Pericardium fibroblast (primary cell): ENCODE results near the gene SLC25A11. TPM values are rescaled to one million over a fixed set of nuclear protein-coding genes. Genes with fewer than 3 reads are reported as not detected.

ENCODE experiments used
- total RNA-seq: library from RNA; depleted of rRNA; stranded (reverse); fragments of >200 nt; gene quantifications from 2 replicates; pipeline ENCODE4 v1.2.3, GENCODE V29; 2015

Gene SLC25A11, protein sequence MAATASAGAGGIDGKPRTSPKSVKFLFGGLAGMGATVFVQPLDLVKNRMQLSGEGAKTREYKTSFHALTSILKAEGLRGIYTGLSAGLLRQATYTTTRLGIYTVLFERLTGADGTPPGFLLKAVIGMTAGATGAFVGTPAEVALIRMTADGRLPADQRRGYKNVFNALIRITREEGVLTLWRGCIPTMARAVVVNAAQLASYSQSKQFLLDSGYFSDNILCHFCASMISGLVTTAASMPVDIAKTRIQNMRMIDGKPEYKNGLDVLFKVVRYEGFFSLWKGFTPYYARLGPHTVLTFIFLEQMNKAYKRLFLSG
- total RNA-seq: 31.3 and 50.4 TPM in 2 replicates

DNA sequence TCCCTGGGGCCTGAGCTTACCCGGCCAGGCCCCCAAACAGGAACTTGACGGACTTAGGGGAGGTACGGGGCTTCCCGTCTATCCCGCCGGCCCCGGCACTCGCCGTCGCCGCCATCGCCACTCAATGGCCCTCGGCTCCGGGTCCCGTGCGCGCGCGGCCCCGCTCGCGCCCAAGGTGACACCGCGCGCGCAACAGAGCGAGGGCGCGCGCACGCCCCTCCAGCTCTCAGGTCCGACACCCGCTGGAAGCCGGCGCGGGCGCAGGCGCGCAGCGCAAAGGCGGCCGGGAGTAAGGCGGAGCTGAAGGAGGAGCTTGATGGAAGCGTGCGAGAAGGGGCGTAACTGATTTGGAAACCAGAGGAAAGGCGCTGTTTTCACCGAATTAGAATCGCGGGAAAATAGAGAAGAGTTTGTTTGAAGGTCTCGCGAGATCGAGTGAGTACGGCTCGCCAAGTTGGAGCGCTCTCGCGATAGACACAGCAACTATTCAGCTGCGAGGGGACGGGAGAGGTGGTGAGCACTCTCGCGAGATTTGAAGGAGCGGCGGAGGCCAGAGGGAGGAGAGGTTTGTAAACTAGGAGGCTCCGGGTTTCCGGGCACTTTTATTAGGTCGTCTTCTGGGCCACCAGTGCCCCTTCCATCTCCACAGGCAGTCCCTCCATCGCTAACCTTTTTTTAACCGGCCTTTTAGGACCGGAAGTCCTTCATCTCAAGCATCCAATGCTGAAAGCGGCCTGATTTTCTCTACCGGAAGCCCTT lies at the start of gene SLC25A11, which contains the start of gene RNF167:
Gene SLC25A11 (minus strand): TSS at position 251 of the 759 bp plus-strand sequence. CDS start 136 bp downstream, at position 115.
Gene RNF167 (plus strand): TSS at position 473 of the 759 bp plus-strand sequence. CDS start 642 bp downstream, outside the sequence.

GRCh38 chr17:4986951-4987766 lies 47.3 kb upstream of the SLC25A11 start, which contains the start of gene CAMTA2:
Gene CAMTA2 (minus strand): TSS chr17:4987675. CDS start chr17:4986222, 1,453 bp downstream.

GRCh38 chr17:4967539-4968485 lies 28.0 kb upstream of the SLC25A11 start, which contains the start of gene SPAG7:
Gene SPAG7 (minus strand): TSS chr17:4967817. CDS start chr17:4967804, 13 bp downstream.

GRCh38 chr17:4950746-4951204 lies 10.9 kb upstream of the SLC25A11 start, which contains the start of gene ENO3:
Gene ENO3 (plus strand): TSS chr17:4951119. CDS start chr17:4951830, 711 bp downstream.

DNA sequence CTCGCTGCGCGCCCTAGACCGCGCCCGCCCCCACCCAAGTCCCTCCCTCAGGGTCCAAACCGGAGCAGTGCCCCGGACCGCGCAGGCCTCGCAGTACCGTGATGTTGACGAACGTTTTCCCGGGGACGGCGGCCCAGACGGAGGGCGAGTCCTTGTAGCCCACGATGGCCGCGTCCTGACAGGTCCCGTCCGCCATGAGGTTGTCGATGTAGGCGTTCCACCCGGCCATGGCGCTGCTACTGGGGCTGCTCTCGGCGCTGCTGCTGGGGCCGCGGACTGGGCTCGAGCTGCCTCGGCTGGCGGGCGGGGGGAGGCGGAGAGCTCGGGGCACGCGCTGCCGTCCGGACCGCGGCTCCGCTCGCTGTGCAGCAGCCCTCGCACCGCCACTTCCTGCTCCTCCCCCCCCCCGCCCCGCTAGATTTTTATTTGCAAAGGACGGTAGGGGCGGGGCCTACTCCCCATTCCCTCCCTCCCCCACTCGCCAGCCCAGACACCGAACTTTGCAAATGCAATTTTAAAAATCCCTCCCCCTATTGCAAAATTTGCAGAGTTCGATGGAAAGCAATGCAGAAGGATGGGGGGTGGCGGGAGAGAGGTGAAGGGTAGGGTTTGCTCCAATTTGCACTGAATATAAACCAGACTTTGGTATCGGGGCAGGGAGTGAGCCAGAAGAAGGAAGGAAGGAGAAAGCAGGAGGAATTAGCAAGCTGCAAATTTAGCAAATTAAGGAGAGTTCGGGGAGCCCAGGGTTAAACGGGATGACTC lies 8.5 kb upstream of the SLC25A11 start, which contains the start of gene PFN1:
Gene PFN1 (minus strand): TSS at position 365 of the 765 bp plus-strand sequence. CDS start 136 bp downstream, at position 229.

GRCh38 chr17:4931963-4932362 lies 7.9 kb downstream of the SLC25A11 start, which contains the start of gene GP1BA:
Gene GP1BA (plus strand): TSS chr17:4932277. CDS start chr17:4932605, 328 bp downstream.

DNA sequence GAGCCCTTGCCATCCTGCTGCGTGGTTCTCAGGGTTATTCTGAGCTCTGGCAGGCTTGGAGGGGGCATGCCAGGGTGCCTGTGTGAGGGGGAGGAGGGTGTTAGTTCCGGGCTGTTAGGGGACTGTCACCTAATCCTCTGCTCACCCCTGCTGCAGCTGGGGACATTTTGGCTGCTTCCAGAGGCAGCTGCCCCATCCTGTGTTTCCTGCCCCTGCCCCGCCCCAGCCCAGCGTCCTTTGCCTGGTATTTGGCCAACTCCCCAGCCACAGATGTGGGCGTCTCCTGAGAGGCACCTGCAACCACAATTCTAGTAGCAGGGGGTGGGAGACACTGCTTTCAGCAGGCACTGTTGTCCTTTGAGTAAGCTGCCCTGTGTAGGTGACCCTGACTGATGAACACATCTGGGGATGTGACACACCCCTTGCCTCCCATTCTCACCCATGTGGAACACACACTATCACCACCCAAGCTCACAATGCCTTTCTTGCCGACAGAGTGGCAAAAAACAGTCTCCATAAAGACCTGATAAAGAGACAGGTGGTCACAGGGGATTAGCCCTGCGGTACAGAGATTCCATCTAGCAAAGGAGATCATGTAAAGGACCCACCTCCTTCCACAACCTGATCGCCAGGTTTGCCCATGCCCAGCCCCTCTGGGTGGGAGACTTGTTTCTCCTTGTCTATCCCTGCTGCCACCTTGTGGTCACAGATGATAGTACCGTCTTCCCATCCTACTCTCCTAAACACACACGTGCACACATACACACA lies 36.6 kb downstream of the SLC25A11 start, which contains the start of gene CHRNE:
Gene CHRNE (minus strand): TSS at position 48 of the 768 bp plus-strand sequence. CDS start 35 bp downstream, at position 13.

DNA sequence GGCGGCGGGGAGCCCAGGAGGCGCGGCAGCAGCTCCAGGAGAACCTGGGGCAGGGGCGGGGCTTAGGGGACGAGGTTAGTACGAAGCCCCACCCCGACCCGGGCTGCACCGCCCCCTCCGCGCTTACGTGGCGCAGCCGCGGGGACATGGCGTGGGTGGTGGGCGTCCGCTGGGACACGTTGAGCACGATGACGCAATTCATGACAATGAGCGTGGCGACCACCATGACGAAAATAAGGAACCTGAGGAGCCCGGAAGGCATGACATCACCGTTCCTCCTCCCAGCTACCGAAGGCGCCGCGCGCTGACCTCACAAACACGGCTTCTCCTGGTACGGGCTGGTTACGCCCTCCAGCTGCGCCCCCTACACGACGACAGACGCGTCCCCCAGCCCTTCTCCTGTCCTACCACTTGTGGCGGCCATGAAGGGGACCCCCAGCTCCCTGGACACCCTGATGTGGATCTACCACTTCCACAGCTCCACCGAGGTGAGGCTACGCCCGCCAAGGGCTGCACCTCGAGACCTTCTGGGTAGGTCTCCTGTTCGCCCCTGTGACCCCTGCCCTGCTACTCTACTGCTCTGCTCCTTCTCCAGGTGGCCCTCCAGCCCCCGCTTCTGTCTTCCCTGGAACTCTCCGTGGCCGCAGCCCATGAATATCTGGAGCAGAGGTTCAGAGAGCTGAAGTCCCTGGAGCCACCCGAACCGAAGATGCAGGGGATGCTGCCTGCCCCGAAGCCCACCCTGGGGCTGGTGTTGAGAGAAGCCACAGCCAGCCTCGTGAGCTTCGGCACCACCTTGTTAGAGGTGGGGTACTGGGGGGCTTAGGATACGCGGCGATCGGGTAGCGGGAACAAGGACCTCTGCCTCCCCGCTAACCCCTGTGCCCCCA lies 40.3 kb downstream of the SLC25A11 start, which contains the start of gene C17orf107:
Gene C17orf107 (plus strand): TSS at position 196 of the 890 bp plus-strand sequence. CDS start 227 bp downstream, at position 423.

Other genes starting within 250 kb of the SLC25A11 start
- gene PELP1, start 235.9 kb downstream of the SLC25A11 start, total RNA-seq: 17.4 and 45.6 TPM in 2 replicates
- gene ARRB2, start 229.4 kb downstream of the SLC25A11 start, total RNA-seq: 5.5 and 7.2 TPM in 2 replicates
- gene MED11, start 208.6 kb downstream of the SLC25A11 start, total RNA-seq: 15.4 and 27.8 TPM in 2 replicates
- not detected in 2 replicates for gene ZMYND15, start 200.2 kb downstream of the SLC25A11 start, total RNA-seq
- gene CXCL16, start 200.1 kb downstream of the SLC25A11 start, total RNA-seq: 0.68 and 3.3 TPM in 2 replicates
- gene TM4SF5, start 168.2 kb downstream of the SLC25A11 start, total RNA-seq: not detected in 2 replicates
- 0.17 and 0.58 TPM in 2 replicates for gene VMO1, start 153.7 kb downstream of the SLC25A11 start, total RNA-seq
- not detected in 2 replicates for gene GLTPD2, start 151.1 kb downstream of the SLC25A11 start, total RNA-seq
- gene PSMB6, start 143.9 kb downstream of the SLC25A11 start, total RNA-seq: 114 and 165 TPM in 2 replicates
- gene PLD2, start 132.9 kb downstream of the SLC25A11 start, total RNA-seq: 19.1 and 26.8 TPM in 2 replicates
- 20.4 and 29.9 TPM in 2 replicates for gene MINK1, start 106.7 kb downstream of the SLC25A11 start, total RNA-seq
- 3.8 and 5.4 TPM in 2 replicates for gene C17orf107, start 40.5 kb downstream of the SLC25A11 start, total RNA-seq
- gene CHRNE, start 36.9 kb downstream of the SLC25A11 start, total RNA-seq: 0.51 TPM in 1 of 2 replicates, not detected in the other
- gene GP1BA, start 7.8 kb downstream of the SLC25A11 start, total RNA-seq: not detected in 2 replicates
- gene RNF167, start 222 bp upstream of the SLC25A11 start, total RNA-seq: 55.7 and 65.9 TPM in 2 replicates
- 692 and 1,126 TPM in 2 replicates for gene PFN1, start 8.5 kb upstream of the SLC25A11 start, total RNA-seq
- 1.6 and 10.7 TPM in 2 replicates for gene ENO3, start 11.1 kb upstream of the SLC25A11 start, total RNA-seq
- gene SPAG7, start 27.8 kb upstream of the SLC25A11 start, total RNA-seq: 55.8 and 67.8 TPM in 2 replicates
- gene CAMTA2, start 47.6 kb upstream of the SLC25A11 start, total RNA-seq: 19.3 and 28.2 TPM in 2 replicates
- gene INCA1, start 57.5 kb upstream of the SLC25A11 start, total RNA-seq: 0.47 and 1.6 TPM in 2 replicates
- gene KIF1C, start 57.9 kb upstream of the SLC25A11 start, total RNA-seq: 36.3 and 55.4 TPM in 2 replicates
- not detected in 2 replicates for gene SLC52A1, start 95.4 kb upstream of the SLC25A11 start, total RNA-seq
- 1.4 and 1.8 TPM in 2 replicates for gene ZFP3, start 138.4 kb upstream of the SLC25A11 start, total RNA-seq
- gene ZNF232, start 171.8 kb upstream of the SLC25A11 start, total RNA-seq: 2.5 and 4.4 TPM in 2 replicates
- gene USP6, start 176.0 kb upstream of the SLC25A11 start, total RNA-seq: not detected in 2 replicates